Measurements from ENCODE around the gene PILRB.
"Not testable (repeated sequence)": the region's sequence is repeated elsewhere in the genome, so short reads cannot be mapped to it uniquely, and the experiment has no call there.

PILRB gene

DNA sequence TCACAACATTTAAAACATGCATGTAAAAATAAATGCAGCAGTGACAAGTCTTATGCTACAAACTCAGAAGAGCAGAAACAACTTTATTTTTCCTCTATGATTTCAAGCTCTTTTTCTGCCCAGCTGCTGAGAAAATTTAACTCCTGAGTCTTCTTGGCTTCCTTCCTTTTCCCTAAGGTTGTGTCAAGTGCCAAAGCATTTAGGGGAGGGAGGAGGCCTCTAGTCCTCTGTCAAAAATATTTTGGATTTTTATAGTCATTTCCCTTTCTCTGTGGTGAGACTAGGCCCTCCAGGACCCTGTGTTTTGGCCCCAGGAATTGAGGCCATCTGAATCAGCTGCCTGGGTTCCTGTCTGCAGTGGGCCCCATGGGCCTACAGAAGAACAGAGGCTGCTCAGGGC lies 11.0 kb upstream of the PILRB start:
- Histone ChIP-seq H3K4me3 (IDR thresholded peaks at IDR 0.05; ENCODE audit: insufficient read depth, low read depth, low read length) (no peak overlapping the region), H3K27ac (no peak overlapping the region), H3K4me2 (no peak overlapping the region), H4K20me1 (ENCODE audit: insufficient read depth) (peaks cover 11% of the 10 kb centered on the region; the same call in 1 of the 2 replicates), H3K9ac (no peak overlapping the region), H2AFZ (ENCODE audit: low read depth) (no peak overlapping the region), H3K36me3 (ENCODE audit: insufficient read depth) (peaks cover 10% of the 10 kb centered on the region), H3K79me2 (ENCODE audit: insufficient read depth, low read depth) (peaks cover 18% of the 10 kb centered on the region; the same call in 1 of the 2 replicates), H3K27me3 (ENCODE audit: insufficient read depth, low read depth) (no peaks in the 10 kb centered on the region), H3K4me1 (ENCODE audit: low read depth, poor library complexity, severe bottlenecking) (peaks cover 33% of the 10 kb centered on the region)
- TF ChIP-seq, protein P1, sequence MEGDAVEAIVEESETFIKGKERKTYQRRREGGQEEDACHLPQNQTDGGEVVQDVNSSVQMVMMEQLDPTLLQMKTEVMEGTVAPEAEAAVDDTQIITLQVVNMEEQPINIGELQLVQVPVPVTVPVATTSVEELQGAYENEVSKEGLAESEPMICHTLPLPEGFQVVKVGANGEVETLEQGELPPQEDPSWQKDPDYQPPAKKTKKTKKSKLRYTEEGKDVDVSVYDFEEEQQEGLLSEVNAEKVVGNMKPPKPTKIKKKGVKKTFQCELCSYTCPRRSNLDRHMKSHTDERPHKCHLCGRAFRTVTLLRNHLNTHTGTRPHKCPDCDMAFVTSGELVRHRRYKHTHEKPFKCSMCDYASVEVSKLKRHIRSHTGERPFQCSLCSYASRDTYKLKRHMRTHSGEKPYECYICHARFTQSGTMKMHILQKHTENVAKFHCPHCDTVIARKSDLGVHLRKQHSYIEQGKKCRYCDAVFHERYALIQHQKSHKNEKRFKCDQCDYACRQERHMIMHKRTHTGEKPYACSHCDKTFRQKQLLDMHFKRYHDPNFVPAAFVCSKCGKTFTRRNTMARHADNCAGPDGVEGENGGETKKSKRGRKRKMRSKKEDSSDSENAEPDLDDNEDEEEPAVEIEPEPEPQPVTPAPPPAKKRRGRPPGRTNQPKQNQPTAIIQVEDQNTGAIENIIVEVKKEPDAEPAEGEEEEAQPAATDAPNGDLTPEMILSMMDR (conservative IDR thresholded peaks at IDR 0.05; ENCODE audit: low read depth, low read length): no peak

DNA sequence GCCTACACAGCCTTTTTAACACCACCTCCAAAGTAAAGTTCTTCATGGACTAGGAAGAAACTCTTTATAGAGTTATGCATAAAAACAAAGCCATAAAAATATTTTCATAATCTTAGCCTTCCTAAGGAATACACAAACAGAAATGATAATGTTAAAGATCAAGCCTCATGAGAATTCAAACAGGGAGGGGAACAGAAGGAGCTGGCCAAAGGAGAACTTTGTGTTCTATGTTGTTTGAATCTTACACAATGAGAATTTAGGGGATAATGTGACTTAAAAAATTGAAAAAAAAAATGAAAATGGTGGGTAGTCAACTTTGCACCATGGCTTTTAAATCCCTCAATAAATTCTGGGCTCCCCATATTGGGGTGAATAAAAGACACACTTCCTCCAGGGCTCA lies 9.1 kb upstream of the PILRB start:
- Histone ChIP-seq H3K4me1 (ENCODE audit: low read depth, poor library complexity, severe bottlenecking) (peaks cover 16% of the 10 kb centered on the region), H2AFZ (ENCODE audit: low read depth) (no peak overlapping the region), H3K27ac (no peak overlapping the region), H3K27me3 (ENCODE audit: insufficient read depth, low read depth) (no peaks in the 10 kb centered on the region), H3K4me3 (IDR thresholded peaks at IDR 0.05; ENCODE audit: insufficient read depth, low read depth, low read length) (no peak overlapping the region), H3K4me2 (no peak overlapping the region), H3K9ac (no peak overlapping the region), H4K20me1 (ENCODE audit: insufficient read depth) (peaks cover 6% of the 10 kb centered on the region; the same call in 1 of the 2 replicates), H3K36me3 (ENCODE audit: insufficient read depth) (peaks cover 10% of the 10 kb centered on the region), H3K79me2 (ENCODE audit: insufficient read depth, low read depth) (peaks cover 9% of the 10 kb centered on the region; the same call in 1 of the 2 replicates)
- TF ChIP-seq, protein P1 (conservative IDR thresholded peaks at IDR 0.05; ENCODE audit: low read depth, low read length): no peak

- Histone ChIP-seq H3K4me3 (IDR thresholded peaks at IDR 0.05; ENCODE audit: insufficient read depth, low read depth, low read length) (no peak overlapping the region), H3K79me2 (ENCODE audit: insufficient read depth, low read depth) (peaks cover 9% of the 10 kb centered on the region; the same call in 1 of the 2 replicates), H4K20me1 (ENCODE audit: insufficient read depth) (peaks cover 5% of the 10 kb centered on the region; the same call in 1 of the 2 replicates), H3K36me3 (ENCODE audit: insufficient read depth) (peaks cover 10% of the 10 kb centered on the region), H3K27ac (no peak overlapping the region), H3K4me2 (no peak overlapping the region), H2AFZ (ENCODE audit: low read depth) (no peak overlapping the region), H3K4me1 (ENCODE audit: low read depth, poor library complexity, severe bottlenecking) (peaks cover 7% of the 10 kb centered on the region), H3K9ac (no peak overlapping the region), H3K27me3 (ENCODE audit: insufficient read depth, low read depth) (no peaks in the 10 kb centered on the region)
- TF ChIP-seq, protein P1 (conservative IDR thresholded peaks at IDR 0.05; ENCODE audit: low read depth, low read length): no peak
These were observed 8.2 kb upstream of the PILRB start for GRCh38 chr7:100349757-100350156.

DNA sequence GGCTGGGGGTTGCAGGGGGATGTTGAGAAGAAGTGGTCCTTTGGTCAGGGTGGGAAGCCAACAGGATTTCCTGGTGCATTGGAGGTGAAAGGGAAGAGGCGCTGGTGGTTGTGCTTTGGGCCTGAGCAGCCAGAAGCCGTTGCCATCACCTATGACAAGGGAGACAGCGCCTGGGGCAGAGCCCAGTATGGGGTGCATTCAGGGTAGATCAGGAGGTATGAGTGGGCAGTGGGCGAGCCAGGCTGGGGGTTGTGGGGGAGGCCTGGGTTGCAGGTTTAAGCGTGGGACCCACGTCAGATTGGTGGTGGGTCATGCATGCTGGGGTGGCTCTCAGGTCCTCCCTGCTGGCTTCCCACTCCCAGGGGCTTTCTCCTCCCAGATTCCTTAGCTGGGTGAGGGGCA lies 6.3 kb upstream of the PILRB start:
- H3K36me3 ChIP-seq (ENCODE audit: insufficient read depth): peaks cover 9% of the 10 kb centered on the region

DNA sequence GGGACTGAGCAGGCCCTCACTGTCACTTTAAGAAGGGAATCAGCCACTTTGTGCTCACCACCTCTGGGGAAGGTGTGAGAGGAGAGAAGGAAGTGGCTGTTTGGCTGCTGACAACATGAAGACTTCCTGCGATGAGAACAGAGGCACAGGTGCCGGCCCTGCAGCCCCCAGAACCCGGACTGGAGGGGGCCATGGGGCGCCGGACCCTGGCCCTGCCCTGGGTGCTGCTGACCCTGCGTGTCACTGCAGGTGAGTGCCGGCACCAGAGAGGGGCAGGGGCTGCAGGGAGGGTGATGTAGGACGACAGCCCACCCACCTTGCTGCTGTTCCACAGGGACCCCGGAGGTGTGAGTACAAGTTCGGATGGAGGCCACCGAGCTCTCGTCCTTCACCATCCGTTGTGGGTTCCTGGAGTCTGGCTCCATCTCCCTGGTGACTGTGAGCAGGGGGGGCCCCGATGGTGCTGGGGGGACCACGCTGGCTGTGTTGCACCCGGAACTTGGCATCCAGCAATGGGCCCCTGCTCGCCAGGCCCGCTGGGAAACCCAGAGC lies 5.6 kb upstream of the PILRB start:
- not testable (repeated sequence) for H3K4me1 ChIP-seq (ENCODE audit: low read depth, poor library complexity, severe bottlenecking); H3K9ac ChIP-seq; H2AFZ ChIP-seq (ENCODE audit: low read depth); H3K27ac ChIP-seq; H3K27me3 ChIP-seq (ENCODE audit: insufficient read depth, low read depth); H3K4me2 ChIP-seq; H4K20me1 ChIP-seq (ENCODE audit: insufficient read depth); H3K79me2 ChIP-seq (ENCODE audit: insufficient read depth, low read depth); H3K4me3 ChIP-seq (IDR thresholded peaks at IDR 0.05; ENCODE audit: insufficient read depth, low read depth, low read length); H3K36me3 ChIP-seq (ENCODE audit: insufficient read depth)

More for the DNA sequence above, 6.3 kb upstream of the PILRB start:
- Histone ChIP-seq H4K20me1 (ENCODE audit: insufficient read depth) (no peaks in the 10 kb centered on the region), H3K4me3 (IDR thresholded peaks at IDR 0.05; ENCODE audit: insufficient read depth, low read depth, low read length) (no peak overlapping the region), H3K4me1 (ENCODE audit: low read depth, poor library complexity, severe bottlenecking) (no peaks in the 10 kb centered on the region), H2AFZ (ENCODE audit: low read depth) (no peak overlapping the region), H3K9ac (no peak overlapping the region), H3K27me3 (ENCODE audit: insufficient read depth, low read depth) (no peaks in the 10 kb centered on the region), H3K27ac (no peak overlapping the region), H3K4me2 (no peak overlapping the region), H3K79me2 (ENCODE audit: insufficient read depth, low read depth) (peaks cover 7% of the 10 kb centered on the region; the same call in 1 of the 2 replicates)
- TF ChIP-seq, protein P1 (conservative IDR thresholded peaks at IDR 0.05; ENCODE audit: low read depth, low read length): no peak

Measured in KMS-11 (cell line).